Trophoblast cell (in vitro differentiated cells and primary cell): Measurements from ENCODE around the gene NFKBIL1.
A peak's percentile ranks its signal among the peaks of the same experiment; 100 is the strongest.

Experiments used
- DNase-seq, 2 donors: peaks; one replicate each; pipeline ENCODE4 v3.0.0-alpha.2; 2016
- H2AFZ ChIP-seq: 2 replicates; pipeline ENCODE4 v1.6.1; 2013; ENCODE audit warnings: low read length, moderate library complexity, mild to moderate bottlenecking; ENCODE audit not compliant: insufficient read depth, poor library complexity
- H2AK5ac ChIP-seq: 2 replicates; pipeline ENCODE4 v1.6.1; 2013; ENCODE audit warnings: mild to moderate bottlenecking, low read length
- H2BK120ac ChIP-seq: 2 replicates; pipeline ENCODE4 v1.6.1; 2013; ENCODE audit warnings: low read length, mild to moderate bottlenecking, moderate library complexity; ENCODE audit not compliant: insufficient read depth, poor library complexity
- H2BK12ac ChIP-seq: 2 replicates; pipeline ENCODE4 v1.6.1; 2013; ENCODE audit warnings: mild to moderate bottlenecking, low read length, moderate library complexity
- H2BK5ac ChIP-seq: 2 replicates; pipeline ENCODE4 v1.6.1; 2013; ENCODE audit warnings: low read length, low read depth, moderate library complexity, mild to moderate bottlenecking; ENCODE audit not compliant: poor library complexity
- H3K14ac ChIP-seq: 2 replicates; pipeline ENCODE4 v1.6.1; 2013; ENCODE audit warnings: mild to moderate bottlenecking, low read length
- H3K18ac ChIP-seq: 2 replicates; pipeline ENCODE4 v1.6.1; 2013; ENCODE audit warnings: mild to moderate bottlenecking, low read length
- H3K23ac ChIP-seq: 2 replicates; pipeline ENCODE4 v1.6.1; 2013; ENCODE audit warnings: low read length
- H3K27ac ChIP-seq: 2 replicates; pipeline ENCODE4 v1.5.1; 2013; ENCODE audit warnings: low read depth, mild to moderate bottlenecking, inconsistent platforms, low read length, moderate library complexity
- H3K27me3 ChIP-seq: 2 replicates; pipeline ENCODE4 v1.6.1; 2013; ENCODE audit warnings: inconsistent platforms, mild to moderate bottlenecking, low read length, moderate library complexity; ENCODE audit not compliant: insufficient read depth
- H3K36me3 ChIP-seq, 2 experiments: 1 replicate in 1 of 2; 2 replicates in 1 of 2; pipeline ENCODE4 v1.6.1; 2013; ENCODE audit warnings: low read length in 2 of 2, mild to moderate bottlenecking in 2 of 2, moderate library complexity in 1 of 2; ENCODE audit not compliant: insufficient read depth in 2 of 2, control insufficient read depth in 1 of 2
- H3K4ac ChIP-seq: 2 replicates; pipeline ENCODE4 v1.6.1; 2013; ENCODE audit warnings: low read depth, mild to moderate bottlenecking, low read length, moderate library complexity
- H3K4me1 ChIP-seq, 2 experiments: 1 replicate in 1 of 2; 2 replicates in 1 of 2; pipeline ENCODE4 v1.6.1; 2013; ENCODE audit warnings: low read length in 2 of 2, mild to moderate bottlenecking in 2 of 2, moderate library complexity in 1 of 2; ENCODE audit not compliant: insufficient read depth in 2 of 2, control insufficient read depth in 1 of 2
- H3K4me2 ChIP-seq: 2 replicates; pipeline ENCODE4 v1.6.1; 2013; ENCODE audit warnings: inconsistent platforms, mild to moderate bottlenecking, low read length, moderate library complexity
- H3K4me3 ChIP-seq: 2 replicates; pipeline ENCODE4 v1.5.1; 2013; ENCODE audit warnings: mild to moderate bottlenecking, low read depth, low read length, inconsistent platforms
- H3K79me1 ChIP-seq: one replicate; pipeline ENCODE4 v1.6.1; 2013; ENCODE audit warnings: low read length
- H3K79me2 ChIP-seq: 2 replicates; pipeline ENCODE4 v1.6.1; 2013; ENCODE audit warnings: low read length, mild to moderate bottlenecking; ENCODE audit not compliant: control insufficient read depth, insufficient read depth, poor library complexity
- H3K9ac ChIP-seq: 2 replicates; pipeline ENCODE4 v1.6.1; 2013; ENCODE audit warnings: mild to moderate bottlenecking, low read length
- H3K9me3 ChIP-seq: 2 replicates; pipeline ENCODE4 v1.6.1; 2013; ENCODE audit warnings: low read depth, mild to moderate bottlenecking, control low read depth, inconsistent platforms, low read length; ENCODE audit not compliant: insufficient read depth
- H4K12ac ChIP-seq: 2 replicates; pipeline ENCODE4 v1.6.1; 2013; ENCODE audit warnings: low read depth, mild to moderate bottlenecking, low read length, moderate library complexity
- H4K8ac ChIP-seq: 2 replicates; pipeline ENCODE4 v1.6.1; 2013; ENCODE audit warnings: low read depth, mild to moderate bottlenecking, low read length, moderate library complexity
- H4K91ac ChIP-seq: one replicate; pipeline ENCODE4 v1.6.1; 2013; ENCODE audit warnings: low read depth, mild to moderate bottlenecking, low read length, moderate library complexity
- WGBS: extraction: QIAGEN DNeasy Blood & Tissue Kit; methylation state at CpG from one replicate; pipeline ENCODE4 v1.1.7; 2013; ENCODE audit warnings: missing lambda C conversion rate; ENCODE audit not compliant: insufficient read length, insufficient coverage; ENCODE audit errors: extremely low coverage; 5-methylcytosine and 5-hydroxymethylcytosine counted together

The NFKBIL1 gene

GRCh38 chr6:31582230-31582643 lies 34.8 kb downstream of the NFKBIL1 start, which contains the start of gene LTB:
Gene LTB (minus strand): TSS chr6:31582424. CDS start chr6:31582417, 7 bp downstream.
- no peak for DNase-seq
- Histone ChIP-seq H3K23ac (no peak within 1 kb of the TSS), H4K8ac (peak within 1 kb of the TSS; percentile 95), H3K4me3 (peak within 1 kb of the TSS; percentile 77), H3K27ac (peak within 1 kb of the TSS; percentile 15), H3K79me1 (peaks cover 24% of the 10 kb centered on the region), H4K12ac (peak within 1 kb of the TSS; percentile 72), H3K36me3 (no peaks in the 10 kb centered on the region), H3K4me1 (peaks cover 25 to 31% of the 10 kb centered on the region in 2 experiments), H2AK5ac (peak within 1 kb of the TSS; percentile 33), H3K9me3 (no peaks in the 10 kb centered on the region), H2BK12ac (no peak within 1 kb of the TSS), H3K27me3 (no peaks in the 10 kb centered on the region), H4K91ac (peak within 1 kb of the TSS; percentile 87), H3K4me2 (peak within 1 kb of the TSS; percentile 63), H3K9ac (peak within 1 kb of the TSS; percentile 70), H3K18ac (peak within 1 kb of the TSS; percentile 54), H3K14ac (peak within 1 kb of the TSS; percentile 80), H3K4ac (peak within 1 kb of the TSS; percentile 29), H2AFZ (peak within 1 kb of the TSS; percentile 93), H3K79me2 (peaks cover 6% of the 10 kb centered on the region), H2BK120ac (peak within 1 kb of the TSS; percentile 75), H2BK5ac (no peak within 1 kb of the TSS)
- no CpG with 5 or more reads among the region's 3 CpGs for WGBS

GRCh38 chr6:31585491-31585890 lies 38.1 kb downstream of the NFKBIL1 start:
- Histone ChIP-seq H3K4ac (no peak overlapping the region), H2BK5ac (no peak overlapping the region), H4K8ac (no peak overlapping the region), H3K27me3 (no peaks in the 10 kb centered on the region), H3K4me2 (no peak overlapping the region), H3K4me3 (no peak overlapping the region), H3K79me2 (peaks cover 6% of the 10 kb centered on the region), H2AFZ (no peak overlapping the region), H3K18ac (no peak overlapping the region), H3K23ac (no peak overlapping the region), H2BK12ac (no peak overlapping the region), H3K36me3 (no peaks in the 10 kb centered on the region), H4K91ac (no peak overlapping the region), H2BK120ac (no peak overlapping the region), H3K27ac (no peak overlapping the region), H3K4me1 (peaks cover 9 to 11% of the 10 kb centered on the region in 2 experiments), H2AK5ac (no peak overlapping the region), H3K79me1 (peaks cover 8% of the 10 kb centered on the region), H3K9me3 (no peaks in the 10 kb centered on the region), H3K14ac (no peak overlapping the region), H3K9ac (no peak overlapping the region), H4K12ac (no peak overlapping the region)
- WGBS = no CpG with 5 or more reads among the region's 2 CpGs
- DNase-seq = peak in 1 of 2 donors; percentile 29

GRCh38 chr6:31586008-31586407 lies 38.6 kb downstream of the NFKBIL1 start, which contains the start of gene LST1:
Gene LST1 (plus strand): TSS chr6:31586277. CDS start chr6:31587300, 1,023 bp downstream.
- no peak within 1 kb of the TSS for H4K91ac ChIP-seq
- H3K4ac ChIP-seq = no peak within 1 kb of the TSS
- peaks cover 7 to 9% of the 10 kb centered on the region in 2 experiments for H3K4me1 ChIP-seq
- H4K12ac ChIP-seq = no peak within 1 kb of the TSS
- no peak within 1 kb of the TSS for H4K8ac ChIP-seq
- H3K36me3 ChIP-seq = no peaks in the 10 kb centered on the region
- no peak within 1 kb of the TSS for H3K27ac ChIP-seq
- no peak within 1 kb of the TSS for H2BK12ac ChIP-seq
- no peaks in the 10 kb centered on the region for H3K27me3 ChIP-seq
- H3K9ac ChIP-seq = no peak within 1 kb of the TSS
- H3K18ac ChIP-seq = no peak within 1 kb of the TSS
- no peak within 1 kb of the TSS for H2BK120ac ChIP-seq
- peaks cover 3% of the 10 kb centered on the region for H3K79me2 ChIP-seq
- H2AFZ ChIP-seq = no peak within 1 kb of the TSS
- H3K79me1 ChIP-seq = peaks cover 4% of the 10 kb centered on the region
- H3K14ac ChIP-seq = no peak within 1 kb of the TSS
- no peak for DNase-seq
- H2AK5ac ChIP-seq = no peak within 1 kb of the TSS
- no peak within 1 kb of the TSS for H3K23ac ChIP-seq
- H2BK5ac ChIP-seq = no peak within 1 kb of the TSS
- H3K9me3 ChIP-seq = no peaks in the 10 kb centered on the region
- WGBS = no CpG with 5 or more reads among the region's 1 CpG
- no peak within 1 kb of the TSS for H3K4me3 ChIP-seq
- no peak within 1 kb of the TSS for H3K4me2 ChIP-seq

GRCh38 chr6:31586599-31587281 lies 39.3 kb downstream of the NFKBIL1 start:
- H3K23ac ChIP-seq = no peak overlapping the region
- H2BK120ac ChIP-seq = no peak overlapping the region
- H3K27ac ChIP-seq = no peak overlapping the region
- no peak for DNase-seq
- no peak overlapping the region for H3K4ac ChIP-seq
- H4K8ac ChIP-seq = no peak overlapping the region
- H3K18ac ChIP-seq = no peak overlapping the region
- no peak overlapping the region for H2BK5ac ChIP-seq
- no peak overlapping the region for H2AFZ ChIP-seq
- H3K4me1 ChIP-seq = peaks cover 4% of the 10 kb centered on the region in 2 experiments
- H4K91ac ChIP-seq = no peak overlapping the region
- no peak overlapping the region for H4K12ac ChIP-seq
- no peaks in the 10 kb centered on the region for H3K79me1 ChIP-seq
- H3K4me3 ChIP-seq = no peak overlapping the region
- no peak overlapping the region for H3K9ac ChIP-seq
- H3K27me3 ChIP-seq = no peaks in the 10 kb centered on the region
- no peaks in the 10 kb centered on the region for H3K9me3 ChIP-seq
- no peak overlapping the region for H2AK5ac ChIP-seq
- no peaks in the 10 kb centered on the region for H3K79me2 ChIP-seq
- no peak overlapping the region for H2BK12ac ChIP-seq
- WGBS = no CpG with 5 or more reads among the region's 9 CpGs
- no peaks in the 10 kb centered on the region for H3K36me3 ChIP-seq
- H3K14ac ChIP-seq = no peak overlapping the region
- H3K4me2 ChIP-seq = no peak overlapping the region
